Measurements from ENCODE around the gene SDF2L1. TPM values are rescaled to one million over a fixed set of nuclear protein-coding genes. Genes with fewer than 3 reads are reported as not detected.
"Not testable (repeated sequence)": the region's sequence is repeated elsewhere in the genome, so short reads cannot be mapped to it uniquely, and the experiment has no call there.

Gene SDF2L1
- total and polyA plus RNA-seq, 7 experiments from 2014 or later: 22.1 to 99.8 (median 33.7) TPM

DNA sequence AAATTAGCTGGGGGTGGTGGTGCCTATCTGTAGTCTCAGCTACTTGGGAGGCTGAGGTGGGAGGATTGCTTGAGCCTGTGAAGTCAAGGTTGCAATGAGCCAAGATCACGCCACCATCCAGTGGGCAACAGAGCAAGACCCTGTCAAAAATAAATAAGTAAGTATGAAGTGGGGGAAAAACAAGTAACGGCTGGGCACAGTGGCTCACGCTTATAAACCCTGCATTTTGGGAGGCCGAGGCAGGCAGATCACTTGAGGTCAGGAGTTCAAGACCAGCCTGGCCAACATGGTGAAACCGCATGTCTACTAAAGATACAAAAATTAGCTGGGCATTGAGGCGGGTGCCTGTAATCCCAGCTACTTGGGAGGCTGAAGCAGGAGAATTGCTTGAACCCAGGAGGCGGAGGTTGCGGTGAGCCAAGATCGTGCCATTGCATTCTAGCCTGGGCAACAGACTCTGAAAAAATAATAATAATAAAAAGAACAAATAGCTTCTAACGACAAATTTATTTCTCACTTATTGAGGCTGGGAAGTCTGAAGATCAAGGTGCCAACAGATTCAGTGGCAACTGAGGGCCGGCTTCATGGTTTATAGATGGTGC, 32.4 kb upstream of the SDF2L1 start:
- intact Hi-C loops (cut with micrococcal nuclease): loop anchor here in 1 of 2 donors (10.0 kb wide), 1 partner anchor 65 kb away; no protein-coding TSS in a partner anchor
- H3K27ac Mint-ChIP-seq: peak overlapping the region in 4 of 9 donors; percentile 21 to 69 (median 51)
- H3K36me3 Mint-ChIP-seq: peaks cover 3 to 14% (median 9%) of the 10 kb centered on the region in 5 donors

DNA sequence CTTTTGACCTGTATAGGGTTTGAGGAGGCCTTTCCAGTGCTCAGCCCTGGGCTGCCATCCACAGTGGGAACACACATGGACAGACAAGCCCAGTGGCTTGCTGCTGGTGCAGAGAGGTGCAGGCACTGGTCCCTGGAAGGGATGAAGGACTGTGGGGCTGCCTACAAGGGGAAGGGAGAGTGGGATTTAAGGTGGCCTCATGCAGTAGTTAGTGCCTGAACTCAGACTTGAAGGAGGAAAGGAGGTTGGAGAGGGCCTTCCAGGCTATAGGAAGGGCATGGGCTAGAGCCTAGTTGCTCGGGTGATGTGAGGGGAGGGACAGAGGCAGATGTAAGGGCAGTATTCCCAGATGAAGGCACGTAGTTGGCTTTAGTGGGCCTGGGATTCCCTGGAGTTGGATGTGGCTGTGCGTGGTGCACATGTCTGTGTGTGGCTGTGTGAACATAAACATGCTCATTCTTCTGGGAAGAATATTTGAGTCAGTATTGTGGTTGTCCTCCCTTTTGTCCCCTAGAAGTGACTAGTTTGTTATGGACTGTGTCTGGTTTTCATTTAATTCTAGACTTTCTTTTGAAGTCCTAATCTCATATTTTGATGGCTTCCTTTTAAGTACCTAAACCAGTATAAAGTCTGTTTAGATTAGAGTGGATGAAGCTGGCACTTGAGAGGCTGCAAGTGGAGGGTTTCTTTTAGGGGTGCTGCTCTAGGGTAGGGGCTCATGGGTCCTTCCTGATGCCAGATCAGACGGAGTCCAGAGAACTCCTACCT, 30.7 kb upstream of the SDF2L1 start:
- no peaks in the 10 kb centered on the region for H3K9me3 Mint-ChIP-seq
- DNase-seq (no peak), ATAC-seq (no peak)
- peaks cover 3 to 19% (median 14%) of the 10 kb centered on the region in 5 donors for H3K36me3 Mint-ChIP-seq
- no peak overlapping the region for H3K4me3 ChIP-seq (ENCODE audit: low read length)
- H3K27me3 ChIP-seq (ENCODE audit: control insufficient read depth in 2 of 2, insufficient read depth in 2 of 2, low read length in 2 of 2): no peaks in the 10 kb centered on the region
- ChIA-PET CTCF (interaction anchor here (0.6 kb wide), 1 partner anchor 36 kb away, joined by 3 read pairs; no protein-coding TSS in a partner anchor), POLR2A (interaction anchor here (0.6 kb wide), 1 partner anchor 12 kb away, joined by 3 read pairs; no protein-coding TSS in a partner anchor)
- intact Hi-C loops (cut with micrococcal nuclease): loop anchor here in 1 of 2 donors (10.0 kb wide), 1 partner anchor 63 kb away; no protein-coding TSS in a partner anchor
- H3K4me1 ChIP-seq (ENCODE audit: control insufficient read depth in 2 of 2, insufficient read depth in 2 of 2, low read length in 2 of 2): peaks cover 0 to 6% of the 10 kb centered on the region in 2 donors
- peaks cover 5 to 46% (median 8%) of the 10 kb centered on the region in 3 experiments for H3K36me3 ChIP-seq (ENCODE audit: control insufficient read depth in 2 of 3, insufficient read depth in 3 of 3, low read length in 3 of 3)
- no peaks in the 10 kb centered on the region for H3K27me3 Mint-ChIP-seq
- H3K27ac ChIP-seq (ENCODE audit: low read depth, low read length): no peak overlapping the region
- H3K9me3 ChIP-seq (ENCODE audit: control insufficient read depth in 2 of 3, low read length in 3 of 3): no peaks in the 10 kb centered on the region
- peak overlapping the region in 7 of 9 donors; percentile 11 to 73 (median 60) for H3K27ac Mint-ChIP-seq
- no peak overlapping the region for H3K4me3 Mint-ChIP-seq
- H3K4me1 Mint-ChIP-seq: peaks cover 22 to 48% (median 34%) of the 10 kb centered on the region in 7 donors

More for the DNA sequence above, 32.4 kb upstream of the SDF2L1 start:
- H3K4me3 Mint-ChIP-seq; DNase-seq; H3K4me3 ChIP-seq (ENCODE audit: low read length); H3K27me3 ChIP-seq (ENCODE audit: control insufficient read depth in 2 of 2, insufficient read depth in 2 of 2, low read length in 2 of 2); H3K27ac ChIP-seq (ENCODE audit: low read depth, low read length); H3K4me1 ChIP-seq (ENCODE audit: control insufficient read depth in 2 of 2, insufficient read depth in 2 of 2, low read length in 2 of 2); H3K27me3 Mint-ChIP-seq; H3K9me3 Mint-ChIP-seq; H3K9me3 ChIP-seq (ENCODE audit: control insufficient read depth in 2 of 3, low read length in 3 of 3); ATAC-seq: not testable (repeated sequence)
- CTCF ChIA-PET: interaction anchor here (0.9 kb wide), 1 partner anchor 15 kb away, joined by 3 read pairs; no protein-coding TSS in a partner anchor
- POLR2A ChIA-PET: interaction anchor here (0.7 kb wide), 1 partner anchor 13 kb away, joined by 3 read pairs; no protein-coding TSS in a partner anchor
- peaks cover 22 to 49% (median 33%) of the 10 kb centered on the region in 7 donors for H3K4me1 Mint-ChIP-seq
- H3K36me3 ChIP-seq (ENCODE audit: control insufficient read depth in 2 of 3, insufficient read depth in 3 of 3, low read length in 3 of 3): peaks cover 5 to 44% (median 8%) of the 10 kb centered on the region in 3 experiments

DNA sequence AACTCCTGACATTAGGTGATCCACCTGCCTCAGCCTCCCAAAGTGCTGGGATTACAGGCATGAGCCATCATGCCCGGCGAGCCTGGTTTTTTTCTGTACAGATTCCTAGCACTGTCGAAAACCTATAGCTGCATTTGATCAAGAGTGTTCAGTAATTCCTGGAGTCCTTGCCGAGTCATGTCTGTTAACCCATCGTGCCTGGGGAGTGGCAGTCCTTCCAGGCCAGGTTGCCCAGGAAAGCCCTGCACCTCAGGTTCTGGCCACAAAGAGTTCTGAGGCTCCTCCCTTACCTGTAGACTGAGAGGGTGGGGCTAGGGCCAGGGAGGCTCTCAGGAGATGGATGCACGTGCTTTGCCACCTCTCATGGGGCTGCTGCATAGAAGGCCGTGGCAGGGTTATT, 29.2 kb upstream of the SDF2L1 start:
- Mint-ChIP-seq H3K36me3 (peaks cover 3 to 19% (median 14%) of the 10 kb centered on the region in 5 donors), H3K27me3 (no peaks in the 10 kb centered on the region), H3K4me3 (no peak overlapping the region), H3K9me3 (no peaks in the 10 kb centered on the region), H3K27ac (no peak overlapping the region), H3K4me1 (peaks cover 14 to 39% (median 26%) of the 10 kb centered on the region in 7 donors)
- H3K36me3 ChIP-seq (ENCODE audit: control insufficient read depth in 2 of 3, insufficient read depth in 3 of 3, low read length in 3 of 3): peaks cover 5 to 46% (median 8%) of the 10 kb centered on the region in 3 experiments
- H3K27ac ChIP-seq (ENCODE audit: low read depth, low read length): no peak overlapping the region
- no peak for DNase-seq
- CTCF ChIA-PET: no interaction called here
- H3K4me1 ChIP-seq (ENCODE audit: control insufficient read depth in 2 of 2, insufficient read depth in 2 of 2, low read length in 2 of 2): peaks cover 0 to under 1% of the 10 kb centered on the region in 2 donors
- POLR2A ChIA-PET: no interaction called here
- no peaks in the 10 kb centered on the region for H3K27me3 ChIP-seq (ENCODE audit: control insufficient read depth in 2 of 2, insufficient read depth in 2 of 2, low read length in 2 of 2)
- intact Hi-C loops (cut with micrococcal nuclease): loop anchor here in 1 of 2 donors (10.0 kb wide), 1 partner anchor 62 kb away; no protein-coding TSS in a partner anchor
- H3K9me3 ChIP-seq (ENCODE audit: control insufficient read depth in 2 of 3, low read length in 3 of 3): no peaks in the 10 kb centered on the region
- no peak overlapping the region for H3K4me3 ChIP-seq (ENCODE audit: low read length)
- no peak for ATAC-seq

DNA sequence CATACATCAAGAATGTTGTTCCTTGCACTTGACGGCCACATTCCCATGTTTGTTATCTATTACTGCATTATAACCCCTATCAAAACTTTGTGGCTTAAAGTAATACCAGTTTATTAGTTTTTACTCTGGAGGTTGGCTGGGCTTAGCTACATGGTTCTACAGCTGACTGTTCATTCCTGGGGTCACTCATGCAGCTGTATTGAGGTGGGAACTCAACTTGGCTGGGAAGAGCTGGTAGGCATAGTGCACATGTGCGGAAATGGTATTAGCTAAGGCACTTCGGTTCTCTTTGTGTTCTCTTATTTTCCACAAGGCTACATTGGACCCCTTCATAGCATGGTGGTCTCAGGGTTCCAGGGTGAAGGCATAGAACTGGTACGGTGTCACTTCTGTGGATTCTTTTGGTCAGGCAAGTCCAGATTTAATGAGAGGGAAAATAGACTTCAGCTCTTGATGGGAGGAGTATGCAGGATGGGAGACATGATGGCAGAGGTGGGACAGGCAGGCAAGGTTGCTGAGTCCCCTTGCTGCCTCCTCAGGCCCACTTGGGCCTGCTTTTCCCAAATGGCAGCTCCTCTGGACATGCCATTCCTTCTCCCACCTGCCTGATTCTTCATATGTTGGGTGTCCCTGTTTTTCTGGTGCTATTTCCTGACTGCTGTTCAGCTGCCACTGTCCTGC, 28.4 kb upstream of the SDF2L1 start:
- Histone ChIP-seq H3K27ac (ENCODE audit: low read depth, low read length) (no peak overlapping the region), H3K36me3 (ENCODE audit: control insufficient read depth in 2 of 3, insufficient read depth in 3 of 3, low read length in 3 of 3) (peaks cover 5 to 47% (median 8%) of the 10 kb centered on the region in 3 experiments), H3K27me3 (ENCODE audit: control insufficient read depth in 2 of 2, insufficient read depth in 2 of 2, low read length in 2 of 2) (no peaks in the 10 kb centered on the region), H3K4me3 (ENCODE audit: low read length) (no peak overlapping the region), H3K9me3 (ENCODE audit: control insufficient read depth in 2 of 3, low read length in 3 of 3) (no peaks in the 10 kb centered on the region), H3K4me1 (ENCODE audit: control insufficient read depth in 2 of 2, insufficient read depth in 2 of 2, low read length in 2 of 2) (no peaks in the 10 kb centered on the region)
- peaks cover 3 to 19% (median 14%) of the 10 kb centered on the region in 5 donors for H3K36me3 Mint-ChIP-seq
- no peaks in the 10 kb centered on the region for H3K27me3 Mint-ChIP-seq
- H3K4me1 Mint-ChIP-seq: peaks cover 13 to 37% (median 25%) of the 10 kb centered on the region in 7 donors
- DNase-seq: no peak
- ChIA-PET CTCF (interaction anchor here (1.0 kb wide), 1 partner anchor 11 kb away, joined by 4 read pairs; no protein-coding TSS in a partner anchor), POLR2A (interaction anchor here (1.1 kb wide), 1 partner anchor 46 kb away, joined by 3 read pairs; no protein-coding TSS in a partner anchor)
- H3K27ac Mint-ChIP-seq: peak overlapping the region in 6 of 9 donors; percentile 45 to 73 (median 51)
- H3K9me3 Mint-ChIP-seq: no peaks in the 10 kb centered on the region
- H3K4me3 Mint-ChIP-seq: no peak overlapping the region
- no peak for ATAC-seq
- intact Hi-C loops (cut with micrococcal nuclease): loop anchor here in 1 of 2 donors (10.0 kb wide), 1 partner anchor 61 kb away; no protein-coding TSS in a partner anchor

DNA sequence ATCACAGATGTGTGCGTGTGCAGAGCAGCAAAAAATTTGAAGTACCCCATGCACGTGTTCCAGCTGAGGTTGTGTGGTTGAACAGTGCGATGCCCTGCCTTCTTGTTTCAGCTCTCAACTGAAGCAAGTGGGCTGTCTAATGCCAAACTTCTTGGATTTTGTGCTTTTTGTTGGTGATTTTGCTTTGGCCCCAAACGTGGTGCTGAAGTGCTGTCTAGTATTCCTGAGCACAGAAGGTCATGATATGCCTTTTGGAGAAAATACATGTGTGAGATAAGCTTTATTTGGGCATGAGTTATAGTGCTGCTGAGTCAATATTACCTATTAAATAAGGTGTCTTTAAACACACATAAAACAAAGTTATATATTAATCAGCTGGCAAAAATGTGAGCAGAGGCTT, 26.4 kb upstream of the SDF2L1 start:
- Histone ChIP-seq H3K4me1 (ENCODE audit: control insufficient read depth in 2 of 2, insufficient read depth in 2 of 2, low read length in 2 of 2) (no peaks in the 10 kb centered on the region), H3K9me3 (ENCODE audit: control insufficient read depth in 2 of 3, low read length in 3 of 3) (no peaks in the 10 kb centered on the region), H3K27me3 (ENCODE audit: control insufficient read depth in 2 of 2, insufficient read depth in 2 of 2, low read length in 2 of 2) (no peaks in the 10 kb centered on the region), H3K36me3 (ENCODE audit: control insufficient read depth in 2 of 3, insufficient read depth in 3 of 3, low read length in 3 of 3) (peaks cover 5 to 42% (median 8%) of the 10 kb centered on the region in 3 experiments), H3K4me3 (ENCODE audit: low read length) (no peak overlapping the region), H3K27ac (ENCODE audit: low read depth, low read length) (no peak overlapping the region)
- no peak for DNase-seq
- CTCF ChIA-PET: no interaction called here
- peaks cover 16 to 31% (median 20%) of the 10 kb centered on the region in 7 donors for H3K4me1 Mint-ChIP-seq
- intact Hi-C loops (cut with micrococcal nuclease): loop anchor here in 1 of 2 donors (10.0 kb wide), 1 partner anchor 59 kb away; no protein-coding TSS in a partner anchor
- no peaks in the 10 kb centered on the region for H3K27me3 Mint-ChIP-seq
- POLR2A ChIA-PET: interaction anchor here (1.0 kb wide), 1 partner anchor 11 kb away, joined by 3 read pairs; no protein-coding TSS in a partner anchor
- ATAC-seq: no peak
- H3K4me3 Mint-ChIP-seq: no peak overlapping the region
- peaks cover 3 to 26% (median 10%) of the 10 kb centered on the region in 5 donors for H3K36me3 Mint-ChIP-seq
- H3K27ac Mint-ChIP-seq: peak overlapping the region in 4 of 9 donors; percentile 16 to 83 (median 67)
- no peaks in the 10 kb centered on the region for H3K9me3 Mint-ChIP-seq

DNA sequence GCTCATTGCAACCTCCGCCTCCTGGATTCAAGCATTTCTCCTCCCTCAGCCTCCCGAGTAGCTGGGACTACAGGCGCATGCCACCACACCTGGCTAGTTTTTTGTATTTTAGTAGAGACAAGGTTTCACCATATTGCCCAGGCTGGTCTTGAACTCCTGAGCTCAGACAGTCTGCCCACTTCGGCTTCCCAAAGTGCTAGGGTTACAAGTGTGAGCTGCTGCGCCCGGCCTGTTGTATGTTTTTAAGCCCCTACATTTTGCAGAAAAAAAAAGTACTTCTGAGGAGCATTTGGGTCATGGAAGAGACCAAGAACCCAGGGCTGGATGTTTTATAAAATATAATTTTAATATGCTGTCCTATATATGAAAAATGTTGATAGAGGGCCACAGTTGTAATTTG, 24.8 kb upstream of the SDF2L1 start:
- ChIA-PET POLR2A (interaction anchor here (1.0 to 1.4 kb wide), 2 partner anchors 12 to 49 kb away, joined by 3 to 4 read pairs; partner anchors contain the start of gene YDJC), CTCF (interaction anchor here (0.7 kb wide), 1 partner anchor 10 kb away, joined by 3 read pairs; no protein-coding TSS in a partner anchor)
- H3K9me3 Mint-ChIP-seq; H3K4me1 ChIP-seq (ENCODE audit: control insufficient read depth in 2 of 2, insufficient read depth in 2 of 2, low read length in 2 of 2); H3K27ac ChIP-seq (ENCODE audit: low read depth, low read length); DNase-seq; H3K9me3 ChIP-seq (ENCODE audit: control insufficient read depth in 2 of 3, low read length in 3 of 3); ATAC-seq; H3K4me3 Mint-ChIP-seq; H3K27me3 Mint-ChIP-seq; H3K27me3 ChIP-seq (ENCODE audit: control insufficient read depth in 2 of 2, insufficient read depth in 2 of 2, low read length in 2 of 2); H3K4me3 ChIP-seq (ENCODE audit: low read length): not testable (repeated sequence)
- Mint-ChIP-seq H3K27ac (peak overlapping the region in 6 of 9 donors; percentile 19 to 74 (median 54)), H3K4me1 (peaks cover 14 to 26% (median 22%) of the 10 kb centered on the region in 7 donors), H3K36me3 (peaks cover 3 to 21% (median 5%) of the 10 kb centered on the region in 5 donors)
- H3K36me3 ChIP-seq (ENCODE audit: control insufficient read depth in 2 of 3, insufficient read depth in 3 of 3, low read length in 3 of 3): peaks cover 0 to 37% (median 5%) of the 10 kb centered on the region in 3 experiments
- intact Hi-C loops (cut with micrococcal nuclease): loop anchor here in 1 of 2 donors (10.0 kb wide), 1 partner anchor 57 kb away; no protein-coding TSS in a partner anchor
